Measurements from ENCODE around the gene GATA5. TPM values are rescaled to one million over a fixed set of nuclear protein-coding genes. Genes with fewer than 3 reads are reported as not detected.

Gene GATA5
- polyA plus RNA-seq, 1 of the 3 experiments (the other 2 are of a cell fraction), result not detected

GRCh38 chr20:62420846-62421715 is 54.7 kb downstream of the GATA5 start:
- TF ChIP-seq NFIC (IDR thresholded peaks at IDR 0.05; ENCODE audit: borderline replicate concordance) (no peak), PBX3 (IDR thresholded peaks at IDR 0.05) (no peak), EZH2phosphoT487 (IDR thresholded peaks at IDR 0.05; ENCODE audit: borderline replicate concordance, low read depth) (no peak), USF1 (IDR thresholded peaks at IDR 0.05; ENCODE audit: borderline replicate concordance, low read depth) (no peak), FOXM1 (IDR thresholded peaks at IDR 0.05; ENCODE audit: low read depth) (no peak), RXRA (IDR thresholded peaks at IDR 0.05; ENCODE audit: borderline replicate concordance, low read depth) (no peak), NRF1 (IDR thresholded peaks at IDR 0.05; ENCODE audit: low read depth, low read length) (no peak)
- Histone ChIP-seq H4K20me1 (ENCODE audit: insufficient read depth) (no peaks in the 10 kb centered on the region), H3K9ac (no peak overlapping the region), H3K79me2 (ENCODE audit: insufficient read depth) (no peaks in the 10 kb centered on the region), H3K36me3 (replicated peaks in 1 of 2; ENCODE audit: control insufficient read depth in 1 of 2, insufficient read depth in 2 of 2, low read length in 1 of 2) (no peaks in the 10 kb centered on the region), H3K9me3 (no peaks in the 10 kb centered on the region), H3F3A (replicated peaks; ENCODE audit: insufficient read depth) (no peaks in the 10 kb centered on the region), H3K27ac (ENCODE audit: low read depth in 2 of 2, low read length in 1 of 2) (no peak overlapping the region), H3K27me3 (ENCODE audit: insufficient read depth) (no peaks in the 10 kb centered on the region), H3K4me1 (ENCODE audit: control insufficient read depth in 1 of 2, insufficient read depth in 2 of 2, low read depth in 1 of 2, low read length in 1 of 2) (no peaks in the 10 kb centered on the region), H3K9me2 (no peaks in the 10 kb centered on the region), H2AFZ (ENCODE audit: low read depth) (no peak overlapping the region), H3K4me2 (no peak overlapping the region), H3K4me3 (ENCODE audit: low read depth in 2 of 2, low read length in 1 of 2) (no peak overlapping the region)
- WGBS (ENCODE audit: low lambda C conversion rate), result 81% methylated on average over 17 of the region's 24 CpGs
- CTCF ChIA-PET, result interaction anchor here (1.1 to 2.8 kb wide), 2 partner anchors 11 to 79 kb away, joined by 4 to 16 read pairs; no protein-coding TSS in a partner anchor
- DNase-seq, result no peak
- POLR2A ChIA-PET, result no interaction called here

- Histone ChIP-seq H3F3A (replicated peaks; ENCODE audit: insufficient read depth) (no peaks in the 10 kb centered on the region), H3K9me3 (no peaks in the 10 kb centered on the region), H3K27ac (ENCODE audit: low read depth in 2 of 2, low read length in 1 of 2) (no peak overlapping the region), H3K9ac (no peak overlapping the region), H3K27me3 (ENCODE audit: insufficient read depth) (no peaks in the 10 kb centered on the region), H3K79me2 (ENCODE audit: insufficient read depth) (no peaks in the 10 kb centered on the region), H3K9me2 (no peaks in the 10 kb centered on the region), H3K4me3 (ENCODE audit: low read depth in 2 of 2, low read length in 1 of 2) (no peak overlapping the region), H2AFZ (ENCODE audit: low read depth) (no peak overlapping the region), H3K36me3 (replicated peaks in 1 of 2; ENCODE audit: control insufficient read depth in 1 of 2, insufficient read depth in 2 of 2, low read length in 1 of 2) (no peaks in the 10 kb centered on the region), H4K20me1 (ENCODE audit: insufficient read depth) (no peaks in the 10 kb centered on the region), H3K4me1 (ENCODE audit: control insufficient read depth in 1 of 2, insufficient read depth in 2 of 2, low read depth in 1 of 2, low read length in 1 of 2) (no peaks in the 10 kb centered on the region), H3K4me2 (no peak overlapping the region)
- DNase-seq, result no peak
- CTCF ChIA-PET, result interaction anchor here (0.8 to 2.8 kb wide), 3 partner anchors 9 to 369 kb away, joined by 3 to 16 read pairs (median 4); no protein-coding TSS in a partner anchor
- 68% methylated on average over 6 of the region's 9 CpGs for WGBS (ENCODE audit: low lambda C conversion rate)
- POLR2A ChIA-PET, result no interaction called here
- no peak for TF ChIP-seq TAF1 (IDR thresholded peaks at IDR 0.05; ENCODE audit: borderline replicate concordance, low read depth, low read length)
- no peak for TF ChIP-seq EZH2phosphoT487 (IDR thresholded peaks at IDR 0.05; ENCODE audit: borderline replicate concordance, low read depth)
Measured at GRCh38 chr20:62419759-62420158, 56.0 kb downstream of the GATA5 start.
